A673 (cell line): ENCODE data around the gene MYL6B.

Source experiments
- CTCF ChIP-seq: fragments of 300-800, 200-600 bp; sonication (generic); conservative IDR thresholded peaks from 2 replicates; pipeline ENCODE4 v1.5.1; 2017; ENCODE audit warnings: low read depth, mild to moderate bottlenecking, antibody characterized with exemption, low read length, moderate library complexity, mixed read lengths
- EZH2 ChIP-seq: fragments of 200-600 bp; sonication (generic); IDR thresholded peaks from 2 replicates; pipeline ENCODE4 v1.6.1; 2017; ENCODE audit warnings: borderline replicate concordance, low read depth, mild to moderate bottlenecking, mixed read lengths, antibody characterized with exemption, low read length; ENCODE audit not compliant: poor library complexity, severe bottlenecking

GRCh38 chr12:56116267-56117081, 35.9 kb upstream of the MYL6B start, which contains the start of gene RPL41:
- TF ChIP-seq CTCF (no peak), EZH2 (no peak)
